HG03139 (cell line): Measurements from ENCODE around the gene TNNT1.

Source experiments
- ATAC-seq: cut with Tn5 transposase; IDR thresholded peaks from one replicate; pipeline ENCODE4 v1.9.1; 2021; ENCODE audit not compliant: unreplicated experiment

Gene TNNT1

DNA sequence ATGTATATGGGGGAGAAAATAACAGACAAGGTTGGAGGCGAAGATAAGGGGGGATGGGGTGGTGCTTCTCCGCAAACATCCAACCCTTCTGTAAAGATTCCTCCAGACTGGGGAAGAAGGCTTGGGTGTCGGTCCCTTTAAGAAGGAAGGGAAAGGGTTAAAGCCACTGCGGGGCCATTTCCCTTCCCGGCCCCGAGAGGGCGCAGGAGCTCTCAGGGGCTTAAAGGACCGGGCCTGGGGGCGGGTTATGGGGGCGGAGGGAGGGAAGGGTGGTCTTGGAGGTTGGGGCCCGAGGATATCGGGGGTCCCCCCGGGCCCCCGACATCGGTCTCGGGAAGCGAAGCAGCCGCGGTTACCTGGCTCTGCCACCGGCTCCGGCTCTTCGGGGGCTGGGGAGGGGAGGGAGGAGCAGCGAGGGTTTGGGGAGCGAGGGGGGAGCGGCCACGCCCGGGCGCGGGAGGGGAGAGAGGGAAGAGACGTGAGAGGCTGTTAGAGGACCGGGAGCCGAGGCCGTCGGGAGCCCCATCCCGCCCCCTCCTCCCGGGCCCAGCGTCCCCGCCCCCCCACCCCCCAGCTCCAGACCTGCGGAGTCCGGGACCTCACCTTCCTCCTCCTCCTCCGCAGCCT is 2.8 kb downstream of the TNNT1 start:
- ATAC-seq: no peak

GRCh38 chr19:55145232-55145631 is 3.8 kb downstream of the TNNT1 start:
- ATAC-seq: no peak

- ATAC-seq: no peak
Observed at GRCh38 chr19:55141696-55142095, 7.3 kb downstream of the TNNT1 start.

DNA sequence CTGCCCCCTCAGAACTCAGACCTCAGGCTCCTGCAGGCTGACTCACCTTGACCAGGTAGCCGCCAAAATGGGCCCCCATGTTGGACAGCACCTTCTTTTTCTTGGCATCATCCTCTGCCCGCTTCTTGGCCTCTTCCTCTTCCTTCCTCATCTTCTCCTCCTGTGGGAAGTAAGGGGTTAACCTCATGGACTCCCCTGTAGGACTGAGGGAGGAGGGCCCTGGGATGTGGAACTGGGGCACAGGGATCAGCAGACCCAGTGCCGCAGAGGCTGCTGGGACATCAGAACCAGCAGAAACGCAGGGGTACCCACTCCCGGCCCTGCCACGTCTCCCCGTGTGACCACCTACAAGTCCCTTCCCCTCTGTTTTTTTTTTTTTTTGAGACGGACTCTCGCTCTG is 11.1 kb downstream of the TNNT1 start:
- ATAC-seq: no peak

DNA sequence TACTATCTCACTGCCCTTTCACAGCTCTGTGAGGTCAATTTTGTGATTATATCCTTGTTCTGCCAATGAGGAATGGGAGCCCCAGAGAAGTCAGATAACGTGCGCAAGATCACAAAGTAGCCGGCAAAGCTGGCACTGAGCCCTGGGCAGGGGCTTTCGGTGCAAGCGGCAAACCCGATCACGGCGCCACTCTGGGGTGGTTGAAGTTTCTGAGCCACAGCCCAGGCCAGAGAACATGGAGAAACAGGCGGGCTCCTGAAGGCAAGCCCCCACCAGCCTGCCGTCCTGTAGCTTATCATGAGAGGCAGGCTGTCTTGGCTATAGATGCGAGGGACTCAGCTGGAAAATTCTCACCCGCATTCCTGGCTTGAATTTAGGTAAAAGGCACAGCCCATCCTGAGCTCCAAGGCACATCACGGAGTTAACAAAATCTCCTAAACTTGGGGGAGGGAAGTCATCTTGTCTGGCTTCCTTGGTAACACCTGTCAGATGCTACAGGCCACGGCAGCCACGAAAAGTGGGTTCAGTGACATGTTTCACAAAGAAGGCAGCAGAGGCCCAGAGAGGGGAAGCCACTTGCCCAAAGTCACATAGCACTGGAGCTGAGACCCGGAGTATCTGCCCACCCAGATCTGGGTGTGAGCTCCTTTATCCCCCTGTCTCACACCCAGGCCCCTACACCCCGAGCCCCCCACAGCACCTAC is 12.5 kb downstream of the TNNT1 start:
- ATAC-seq: no peak

DNA sequence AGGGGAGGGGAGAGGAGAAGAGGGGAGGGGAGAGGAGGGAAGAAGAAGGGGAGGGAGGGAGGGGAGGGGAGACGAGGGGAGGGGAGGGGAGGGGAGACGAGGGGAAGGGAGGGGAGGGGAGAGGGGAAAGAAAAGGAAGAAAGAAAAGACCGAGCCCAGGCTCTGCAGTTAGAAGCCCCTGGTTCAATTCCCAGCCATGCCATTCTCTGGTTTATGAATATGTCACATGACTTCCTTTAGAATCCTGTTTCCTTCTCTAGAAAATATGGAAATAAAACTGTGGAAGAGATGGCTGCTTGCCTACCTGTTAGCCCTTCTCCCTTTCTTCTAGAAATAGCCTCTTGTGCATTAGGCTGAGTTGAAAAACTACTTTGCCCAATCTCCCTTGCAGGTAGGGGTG is 14.3 kb downstream of the TNNT1 start:
- no peak for ATAC-seq

DNA sequence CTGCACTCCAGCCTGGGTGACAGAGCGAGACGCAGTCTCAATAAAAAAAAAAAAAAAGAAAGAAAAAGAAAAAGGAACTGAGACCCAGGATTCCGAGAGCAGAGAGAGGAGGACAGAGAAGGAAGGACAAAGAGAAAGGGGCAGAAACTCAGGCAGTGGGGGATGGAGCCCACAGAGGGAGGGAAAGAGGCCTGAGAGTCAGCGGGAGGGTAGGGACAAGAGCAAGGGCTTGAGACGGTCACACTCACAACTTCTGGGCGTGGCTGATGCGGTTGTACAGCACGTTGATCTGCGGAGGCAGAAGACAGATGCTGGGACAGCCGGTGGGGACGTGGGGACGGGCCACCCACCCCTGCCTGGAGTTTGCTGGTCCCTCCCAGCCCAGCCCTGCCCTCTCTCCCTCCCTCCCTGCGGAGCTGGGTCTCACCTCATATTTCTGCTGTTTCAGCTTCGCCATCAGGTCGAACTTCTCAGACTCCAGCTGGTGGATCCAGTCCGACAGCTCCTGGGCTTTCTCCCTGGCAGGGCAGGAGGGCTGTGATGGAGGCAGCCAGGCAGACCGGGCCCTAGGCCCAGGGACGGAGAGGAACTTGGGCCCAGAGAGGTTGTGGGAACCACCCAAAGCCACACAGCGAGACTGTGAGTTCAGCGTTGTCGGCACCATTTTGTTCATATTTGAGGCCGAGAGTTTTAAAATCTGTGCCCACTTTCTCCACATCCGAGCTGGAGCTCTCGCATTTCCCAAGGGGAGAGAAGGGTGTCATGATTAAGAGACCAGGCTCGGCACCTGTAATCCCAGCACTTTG is 15.2 kb downstream of the TNNT1 start:
- no peak for ATAC-seq

GRCh38 chr19:55132453-55133129 is 16.4 kb downstream of the TNNT1 start:
- ATAC-seq: no peak

GRCh38 chr19:55131421-55131820 is 17.6 kb downstream of the TNNT1 start:
- ATAC-seq: no peak

DNA sequence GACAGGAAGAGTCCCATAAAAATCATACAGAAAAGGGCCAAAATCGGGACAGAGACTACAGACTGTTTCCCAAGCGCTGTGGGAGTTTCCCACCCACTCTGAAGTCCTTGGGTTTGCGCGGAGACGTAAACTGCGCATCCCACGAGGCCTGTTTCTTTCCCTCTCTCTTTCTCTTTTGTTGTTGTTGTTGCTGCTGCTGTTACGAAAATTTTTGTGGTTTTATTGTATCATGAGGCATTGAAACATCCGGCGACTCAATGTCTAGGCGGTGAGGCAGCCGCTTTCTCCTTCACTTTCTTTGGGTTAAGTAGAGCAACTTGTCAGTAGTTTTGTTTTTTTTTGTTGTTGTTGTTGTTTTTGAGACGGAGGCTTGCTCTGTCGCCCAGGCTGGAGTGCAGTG is 30.0 kb downstream of the TNNT1 start:
- ATAC-seq: no peak

DNA sequence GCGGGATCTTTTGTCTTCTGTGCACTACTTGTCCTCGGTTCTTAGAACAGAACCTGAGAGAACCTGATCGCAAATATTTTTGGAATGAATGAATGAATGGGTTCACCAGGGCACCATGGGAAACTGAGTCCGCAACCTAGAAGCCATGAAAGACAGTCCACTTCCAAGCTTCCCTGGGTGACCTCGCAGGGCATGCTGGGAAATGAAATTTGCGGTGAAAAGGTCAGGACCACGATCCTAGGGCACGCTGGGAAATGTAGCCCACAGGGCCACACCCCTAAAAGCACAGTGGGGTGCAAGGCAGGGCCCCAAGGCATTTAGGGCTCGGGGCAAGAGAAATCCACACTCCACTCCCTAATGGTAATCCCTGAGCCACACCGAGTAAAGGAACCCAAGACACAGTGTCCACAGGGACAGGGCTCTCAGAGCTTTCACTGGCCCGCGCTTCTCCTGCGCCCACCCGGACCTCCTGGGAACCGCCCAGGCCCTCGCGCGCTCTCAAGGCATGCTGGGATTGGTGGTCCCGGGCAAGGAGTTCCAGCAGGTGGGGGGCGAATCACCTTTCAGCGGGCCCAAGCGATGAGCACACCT is 30.5 kb downstream of the TNNT1 start:
- no peak for ATAC-seq

DNA sequence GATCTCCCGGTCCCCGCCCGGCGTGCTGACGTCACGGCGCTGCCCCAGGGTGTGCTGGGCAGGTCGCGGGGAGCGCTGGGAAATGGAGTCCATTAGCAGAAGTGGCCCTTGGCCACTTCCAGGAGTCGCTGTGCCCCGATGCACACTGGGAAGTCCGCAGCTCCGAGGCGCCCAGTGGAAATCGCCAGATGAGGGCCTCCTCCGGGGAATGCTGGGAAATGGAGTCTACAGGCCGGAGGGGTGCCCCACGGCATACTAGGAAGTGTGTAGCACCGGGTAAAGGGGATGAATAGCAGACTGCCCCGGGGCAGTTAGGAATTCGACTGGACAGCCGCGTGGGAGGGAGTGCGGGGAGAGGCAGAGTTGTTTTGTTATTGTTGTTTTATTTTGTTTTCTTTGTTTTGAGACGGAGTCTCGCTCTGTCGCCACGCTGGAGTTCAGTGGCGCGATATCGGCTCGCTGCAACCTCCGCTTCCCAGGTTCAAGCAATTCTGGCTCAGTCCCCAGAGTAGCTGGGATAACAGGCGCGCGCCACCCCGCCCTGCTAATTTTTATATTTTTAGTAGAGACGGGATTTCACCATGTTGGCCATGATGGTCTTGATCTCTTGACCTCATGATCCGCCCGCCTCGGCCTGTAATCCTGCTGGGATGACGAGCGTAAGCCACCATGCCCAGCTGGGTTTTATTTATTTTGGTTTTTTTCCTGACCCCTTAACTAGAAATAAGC is 31.2 kb downstream of the TNNT1 start:
- peak; percentile 72 for ATAC-seq

DNA sequence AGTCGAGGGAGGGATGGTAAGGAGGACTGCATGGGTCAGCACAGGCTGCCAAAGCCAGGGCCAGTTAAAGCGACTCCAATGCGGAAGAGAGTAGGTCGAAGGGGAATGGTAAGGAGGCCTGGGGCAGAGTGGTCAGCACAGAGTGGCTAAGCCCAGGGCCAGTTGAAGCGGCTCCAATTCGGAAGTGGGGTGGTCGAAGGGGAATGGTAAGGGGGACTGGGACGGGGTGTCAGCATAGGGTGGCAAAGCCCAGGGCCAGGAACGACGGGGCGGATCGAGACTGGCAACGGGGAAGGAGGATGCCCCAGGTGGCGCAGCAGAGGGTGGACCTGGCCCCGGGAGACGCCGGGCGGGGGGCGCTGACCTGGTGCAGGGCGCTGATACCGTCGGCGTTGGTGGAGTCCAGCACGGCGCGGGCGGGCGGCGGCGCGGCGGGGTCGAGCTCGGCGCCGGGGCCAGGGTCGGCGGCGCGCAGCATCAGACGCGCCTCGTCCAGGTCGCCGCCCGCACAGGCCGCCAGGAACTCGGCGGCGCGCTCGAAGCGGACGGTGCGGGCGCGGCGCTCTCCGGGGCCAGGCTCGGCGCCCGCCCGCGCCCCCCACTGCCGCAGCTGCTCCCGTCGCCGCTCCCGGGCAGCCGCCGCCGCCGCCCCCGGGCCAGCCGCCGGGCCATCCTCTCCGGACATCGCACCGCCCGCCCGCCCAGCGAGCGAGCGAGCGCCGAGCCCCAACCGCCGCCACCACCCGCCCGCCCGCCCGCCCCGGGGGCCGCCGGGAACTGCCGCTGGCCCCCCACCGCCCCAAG is 31.9 kb downstream of the TNNT1 start, which contains the start of gene PPP1R12C:
PPP1R12C (minus strand) TSS at position 779 of the 804 bp plus-strand sequence; CDS start at position 685, 94 bp downstream.
- peak; percentile 6 for ATAC-seq

DNA sequence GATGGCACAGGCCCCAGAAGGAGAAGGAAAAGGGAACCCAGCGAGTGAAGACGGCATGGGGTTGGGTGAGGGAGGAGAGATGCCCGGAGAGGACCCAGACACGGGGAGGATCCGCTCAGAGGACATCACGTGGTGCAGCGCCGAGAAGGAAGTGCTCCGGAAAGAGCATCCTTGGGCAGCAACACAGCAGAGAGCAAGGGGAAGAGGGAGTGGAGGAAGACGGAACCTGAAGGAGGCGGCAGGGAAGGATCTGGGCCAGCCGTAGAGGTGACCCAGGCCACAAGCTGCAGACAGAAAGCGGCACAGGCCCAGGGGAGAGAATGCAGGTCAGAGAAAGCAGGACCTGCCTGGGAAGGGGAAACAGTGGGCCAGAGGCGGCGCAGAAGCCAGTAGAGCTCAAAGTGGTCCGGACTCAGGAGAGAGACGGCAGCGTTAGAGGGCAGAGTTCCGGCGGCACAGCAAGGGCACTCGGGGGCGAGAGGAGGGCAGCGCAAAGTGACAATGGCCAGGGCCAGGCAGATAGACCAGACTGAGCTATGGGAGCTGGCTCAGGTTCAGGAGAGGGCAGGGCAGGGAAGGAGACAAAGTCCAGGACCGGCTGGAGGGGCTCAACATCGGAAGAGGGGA is 32.7 kb downstream of the TNNT1 start:
- no peak for ATAC-seq

DNA sequence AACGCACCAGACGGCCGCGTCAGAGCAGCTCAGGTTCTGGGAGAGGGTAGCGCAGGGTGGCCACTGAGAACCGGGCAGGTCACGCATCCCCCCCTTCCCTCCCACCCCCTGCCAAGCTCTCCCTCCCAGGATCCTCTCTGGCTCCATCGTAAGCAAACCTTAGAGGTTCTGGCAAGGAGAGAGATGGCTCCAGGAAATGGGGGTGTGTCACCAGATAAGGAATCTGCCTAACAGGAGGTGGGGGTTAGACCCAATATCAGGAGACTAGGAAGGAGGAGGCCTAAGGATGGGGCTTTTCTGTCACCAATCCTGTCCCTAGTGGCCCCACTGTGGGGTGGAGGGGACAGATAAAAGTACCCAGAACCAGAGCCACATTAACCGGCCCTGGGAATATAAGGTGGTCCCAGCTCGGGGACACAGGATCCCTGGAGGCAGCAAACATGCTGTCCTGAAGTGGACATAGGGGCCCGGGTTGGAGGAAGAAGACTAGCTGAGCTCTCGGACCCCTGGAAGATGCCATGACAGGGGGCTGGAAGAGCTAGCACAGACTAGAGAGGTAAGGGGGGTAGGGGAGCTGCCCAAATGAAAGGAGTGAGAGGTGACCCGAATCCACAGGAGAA is 33.5 kb downstream of the TNNT1 start:
- no peak for ATAC-seq

- no peak for ATAC-seq
Observed at GRCh38 chr19:55114566-55115145, 34.4 kb downstream of the TNNT1 start.

GRCh38 chr19:55113570-55114039 is 35.4 kb downstream of the TNNT1 start:
- ATAC-seq: no peak
